B cell (primary cell): ENCODE results near the gene PGBD5.

Experiments used
- EZH2 ChIP-seq: IDR thresholded peaks from 2 replicates; pipeline ENCODE4 v1.6.1; 2012; ENCODE audit warnings: borderline replicate concordance, low read depth, mild to moderate bottlenecking, moderate library complexity, low read length; ENCODE audit not compliant: insufficient read depth, poor library complexity, severe bottlenecking
- TF ChIP-seq, protein P1 (sequence below): fragments of 200-600 bp; IDR thresholded peaks from one replicate; pipeline ENCODE4 v1.8.0; 2022; ENCODE audit warnings: antibody characterized with exemption, mild to moderate bottlenecking

DNA sequence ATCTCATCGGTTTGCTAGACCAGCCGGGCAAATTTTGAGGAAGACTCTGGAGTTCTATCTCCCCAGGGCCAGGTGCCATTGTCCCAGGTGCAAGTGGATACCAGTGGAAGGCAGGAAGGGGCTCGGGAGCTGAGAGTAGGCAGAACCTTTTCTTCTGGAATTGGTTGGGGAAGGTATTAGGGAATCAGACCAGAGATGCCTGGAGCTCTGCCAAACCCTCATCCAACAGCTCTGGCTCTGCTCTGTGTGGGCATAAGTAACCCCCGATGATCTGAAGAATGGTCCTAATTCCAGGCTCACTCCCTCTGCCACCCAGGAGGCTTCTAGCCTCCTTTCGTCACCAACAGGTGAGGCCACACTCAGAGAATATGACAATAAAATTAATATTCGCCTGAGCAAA lies 69.9 kb downstream of the PGBD5 start:
- TF ChIP-seq, protein P1, sequence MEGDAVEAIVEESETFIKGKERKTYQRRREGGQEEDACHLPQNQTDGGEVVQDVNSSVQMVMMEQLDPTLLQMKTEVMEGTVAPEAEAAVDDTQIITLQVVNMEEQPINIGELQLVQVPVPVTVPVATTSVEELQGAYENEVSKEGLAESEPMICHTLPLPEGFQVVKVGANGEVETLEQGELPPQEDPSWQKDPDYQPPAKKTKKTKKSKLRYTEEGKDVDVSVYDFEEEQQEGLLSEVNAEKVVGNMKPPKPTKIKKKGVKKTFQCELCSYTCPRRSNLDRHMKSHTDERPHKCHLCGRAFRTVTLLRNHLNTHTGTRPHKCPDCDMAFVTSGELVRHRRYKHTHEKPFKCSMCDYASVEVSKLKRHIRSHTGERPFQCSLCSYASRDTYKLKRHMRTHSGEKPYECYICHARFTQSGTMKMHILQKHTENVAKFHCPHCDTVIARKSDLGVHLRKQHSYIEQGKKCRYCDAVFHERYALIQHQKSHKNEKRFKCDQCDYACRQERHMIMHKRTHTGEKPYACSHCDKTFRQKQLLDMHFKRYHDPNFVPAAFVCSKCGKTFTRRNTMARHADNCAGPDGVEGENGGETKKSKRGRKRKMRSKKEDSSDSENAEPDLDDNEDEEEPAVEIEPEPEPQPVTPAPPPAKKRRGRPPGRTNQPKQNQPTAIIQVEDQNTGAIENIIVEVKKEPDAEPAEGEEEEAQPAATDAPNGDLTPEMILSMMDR: no peak
- TF ChIP-seq EZH2: no peak
